OCI-LY1 (cell line): ENCODE data around the gene SLC39A11.

ENCODE experiments used
- H2AFZ ChIP-seq: fragments of 200-600 bp; sonication (generic), shearing (Covaris generic); 2 replicates; pipeline ENCODE4 v1.6.0; 2014; ENCODE audit warnings: antibody characterized with exemption, mild to moderate bottlenecking, low read length
- H3F3A ChIP-seq: fragments of 200-600 bp; sonication (generic), shearing (Covaris generic); 2 replicates; pipeline ENCODE4 v1.6.0; 2014; ENCODE audit warnings: mild to moderate bottlenecking, antibody characterized with exemption, low read length, moderate library complexity; ENCODE audit not compliant: insufficient read depth
- H3K27ac ChIP-seq: fragments of 200-600 bp; sonication (generic); 2 replicates; pipeline ENCODE4 v1.5.1; 2014; ENCODE audit warnings: low read length, mixed run types, mild to moderate bottlenecking, low read depth; ENCODE audit not compliant: poor library complexity, severe bottlenecking
- H3K27me3 ChIP-seq: fragments of 200-600 bp; sonication (generic); 2 replicates; pipeline ENCODE4 v1.6.0; 2014; ENCODE audit warnings: antibody characterized with exemption, mild to moderate bottlenecking, low read length, moderate library complexity; ENCODE audit not compliant: insufficient read depth
- H3K36me3 ChIP-seq: fragments of 200-600 bp; sonication (generic); 2 replicates; pipeline ENCODE4 v1.6.1; 2014; ENCODE audit warnings: mild to moderate bottlenecking, antibody characterized with exemption, low read length, moderate library complexity, mixed read lengths; ENCODE audit not compliant: insufficient read depth
- H3K4me1 ChIP-seq: fragments of 200-600 bp; sonication (generic); 2 replicates; pipeline ENCODE4 v1.5.1; 2014; ENCODE audit warnings: mild to moderate bottlenecking, low read length, moderate library complexity; ENCODE audit not compliant: insufficient read depth, severe bottlenecking
- H3K4me2 ChIP-seq: fragments of 200-600 bp; sonication (generic), shearing (Covaris generic); 2 replicates; pipeline ENCODE4 v1.6.1; 2014; ENCODE audit warnings: low read length
- H3K4me3 ChIP-seq: fragments of 200-600 bp; sonication (generic); 2 replicates; pipeline ENCODE4 v1.5.1; 2014; ENCODE audit warnings: low read length, low read depth, mild to moderate bottlenecking, mixed read lengths; ENCODE audit not compliant: poor library complexity, severe bottlenecking
- H3K79me2 ChIP-seq: fragments of 200-600 bp; shearing (Covaris generic); 2 replicates; pipeline ENCODE4 v1.6.1; 2016; ENCODE audit warnings: mixed run types, low read length, mixed read lengths; ENCODE audit not compliant: insufficient read depth
- H3K9ac ChIP-seq: fragments of 200-600 bp; sonication (generic), shearing (Covaris generic); 2 replicates; pipeline ENCODE4 v1.6.1; 2014; ENCODE audit warnings: mild to moderate bottlenecking, low read length, mixed read lengths
- H3K9me2 ChIP-seq: fragments of 200-600 bp; sonication (generic), shearing (Covaris generic); 2 replicates; pipeline ENCODE4 v1.6.1; 2014; ENCODE audit warnings: low read depth, mild to moderate bottlenecking, low read length, mixed read lengths
- H3K9me3 ChIP-seq: fragments of 200-600 bp; shearing (Covaris generic); 2 replicates; pipeline ENCODE4 v1.6.1; 2014; ENCODE audit warnings: low read length, mixed read lengths
- H4K20me1 ChIP-seq: fragments of 200-600 bp; sonication (generic), shearing (Covaris generic); 2 replicates; pipeline ENCODE4 v1.6.0; 2016; ENCODE audit warnings: mild to moderate bottlenecking, low read length; ENCODE audit not compliant: insufficient read depth
- CTCF ChIP-seq: fragments of 200-600 bp; sonication (generic), shearing (Covaris generic); IDR thresholded peaks from 2 replicates; pipeline ENCODE4 v1.5.1; 2017; ENCODE audit warnings: mild to moderate bottlenecking, antibody characterized with exemption, low read length, moderate library complexity, mixed read lengths
- EZH2 ChIP-seq: fragments of 200-600 bp; sonication (generic), shearing (Covaris generic); IDR thresholded peaks from 2 replicates; pipeline ENCODE4 v1.8.0; 2017; ENCODE audit warnings: borderline replicate concordance, mixed run types, mild to moderate bottlenecking, antibody characterized with exemption, low read length, moderate library complexity, mixed read lengths

The SLC39A11 gene

GRCh38 chr17:72852277-72852938, 240.1 kb downstream of the SLC39A11 start:
- Histone ChIP-seq H3K9me3 (no peaks in the 10 kb centered on the region), H4K20me1 (no peaks in the 10 kb centered on the region), H3K27me3 (no peaks in the 10 kb centered on the region), H2AFZ (no peak overlapping the region), H3K36me3 (no peaks in the 10 kb centered on the region), H3F3A (no peaks in the 10 kb centered on the region), H3K4me1 (no peaks in the 10 kb centered on the region), H3K9ac (no peak overlapping the region), H3K4me2 (no peak overlapping the region), H3K27ac (no peak overlapping the region), H3K79me2 (no peaks in the 10 kb centered on the region), H3K9me2 (no peaks in the 10 kb centered on the region), H3K4me3 (no peak overlapping the region)
- TF ChIP-seq CTCF (no peak), EZH2 (no peak)

- Histone ChIP-seq H3K9me3 (no peaks in the 10 kb centered on the region), H4K20me1 (no peaks in the 10 kb centered on the region), H2AFZ (no peak overlapping the region), H3K4me3 (no peak overlapping the region), H3F3A (no peaks in the 10 kb centered on the region), H3K79me2 (no peaks in the 10 kb centered on the region), H3K4me1 (no peaks in the 10 kb centered on the region), H3K27ac (no peak overlapping the region), H3K4me2 (no peak overlapping the region), H3K9ac (no peak overlapping the region), H3K36me3 (no peaks in the 10 kb centered on the region), H3K27me3 (no peaks in the 10 kb centered on the region), H3K9me2 (no peaks in the 10 kb centered on the region)
- no peak for TF ChIP-seq CTCF
- no peak for TF ChIP-seq EZH2
These were observed 241.9 kb downstream of the SLC39A11 start for GRCh38 chr17:72850410-72851118.

GRCh38 chr17:72846399-72846798, 246.1 kb downstream of the SLC39A11 start:
- no peaks in the 10 kb centered on the region for H3K4me1 ChIP-seq
- H3K9me2 ChIP-seq = no peaks in the 10 kb centered on the region

More at GRCh38 chr17:72846399-72846798, 246.1 kb downstream of the SLC39A11 start:
- Histone ChIP-seq H3K27ac (no peak overlapping the region), H3K9me3 (no peaks in the 10 kb centered on the region), H2AFZ (no peak overlapping the region), H3K4me2 (no peak overlapping the region), H3F3A (no peaks in the 10 kb centered on the region), H3K4me3 (no peak overlapping the region), H3K79me2 (no peaks in the 10 kb centered on the region), H3K27me3 (no peaks in the 10 kb centered on the region), H4K20me1 (no peaks in the 10 kb centered on the region), H3K36me3 (no peaks in the 10 kb centered on the region), H3K9ac (no peak overlapping the region)
- TF ChIP-seq EZH2 (no peak), CTCF (no peak)
